A172 (cell line): ENCODE measurements around the gene GUK1. TPM values are rescaled to one million over a fixed set of nuclear protein-coding genes. Genes with fewer than 3 reads are reported as not detected.
A peak's percentile ranks its signal among the peaks of the same experiment; 100 is the strongest.

Source experiments
- DNase-seq: peaks from one replicate; pipeline ENCODE4 v3.0.0-alpha.2; 2015; ENCODE audit warnings: low spot score
- total RNA-seq: library from RNA; depleted of rRNA; stranded (reverse); fragments of >200 nt; shearing (Covaris generic); gene quantifications from 2 replicates; pipeline ENCODE4 v1.2.3, GENCODE V29; 2014; rRNA removed

GUK1 gene
- 407 and 501 TPM in 2 replicates for total RNA-seq

GRCh38 chr1:228139931-228140723, at the start of gene GUK1:
Gene GUK1 (plus strand): TSS chr1:228140279. CDS start chr1:228140303, 24 bp downstream.
- peak; percentile 100 for DNase-seq

- DNase-seq = no peak
Observed at GRCh38 chr1:228090613-228091081, 49.4 kb upstream of the GUK1 start.

- no peak for DNase-seq
Observed at GRCh38 chr1:228091084-228091483, 49.0 kb upstream of the GUK1 start.

GRCh38 chr1:228092342-228093049, 47.6 kb upstream of the GUK1 start:
- DNase-seq = no peak

- DNase-seq = no peak
Observed at GRCh38 chr1:228093050-228093906, 46.8 kb upstream of the GUK1 start.

GRCh38 chr1:228094432-228095016, 45.6 kb upstream of the GUK1 start:
- DNase-seq = no peak

- DNase-seq = no peak
Observed at GRCh38 chr1:228095161-228095560, 44.9 kb upstream of the GUK1 start.

GRCh38 chr1:228095938-228096337, 44.1 kb upstream of the GUK1 start:
- DNase-seq = no peak

- no peak for DNase-seq
Observed at GRCh38 chr1:228096416-228097332, 43.4 kb upstream of the GUK1 start.

GRCh38 chr1:228097333-228098081, 42.6 kb upstream of the GUK1 start:
- DNase-seq = no peak

- DNase-seq = no peak
Observed at GRCh38 chr1:228098323-228098931, 41.7 kb upstream of the GUK1 start.

- no peak for DNase-seq
Observed at GRCh38 chr1:228099331-228099732, 40.7 kb upstream of the GUK1 start.

GRCh38 chr1:228100822-228101613, 39.1 kb upstream of the GUK1 start:
- DNase-seq = no peak

- no peak for DNase-seq
Observed at GRCh38 chr1:228101614-228101993, 38.5 kb upstream of the GUK1 start.

- no peak for DNase-seq
Observed at GRCh38 chr1:228101994-228102790, 37.9 kb upstream of the GUK1 start.

- DNase-seq = peak; percentile 83
Observed at GRCh38 chr1:228102791-228103620, 37.1 kb upstream of the GUK1 start, which contains the start of gene C1orf35. Gene C1orf35 (minus strand): TSS chr1:228103325. CDS start chr1:228103227, 98 bp downstream.
